Measurements from ENCODE around the gene MXI1. TPM values are rescaled to one million over a fixed set of nuclear protein-coding genes. Genes with fewer than 3 reads are reported as not detected.
"Not testable (repeated sequence)": the region's sequence is repeated elsewhere in the genome, so short reads cannot be mapped to it uniquely, and the experiment has no call there.

The MXI1 gene
- total and polyA plus RNA-seq, 2 experiments from 2014 or later = 5.1 to 8.5 TPM

- no peaks in the 10 kb centered on the region for H3K27me3 ChIP-seq (ENCODE audit: insufficient read depth)
- no peaks in the 10 kb centered on the region for H3K36me3 Mint-ChIP-seq (ENCODE audit: low read depth)
- no peak overlapping the region for H3K27ac ChIP-seq (ENCODE audit: low read depth)
- no peak overlapping the region for H3K4me2 ChIP-seq
- peaks cover 15% of the 10 kb centered on the region for H3K4me1 Mint-ChIP-seq
- no peaks in the 10 kb centered on the region for H3K9me3 Mint-ChIP-seq
- H3K27me3 Mint-ChIP-seq (ENCODE audit: insufficient read depth, low read depth, poor library complexity) = no peaks in the 10 kb centered on the region
- no peak overlapping the region for H3K4me3 Mint-ChIP-seq
- no peak for ATAC-seq
- no peak for DNase-seq (ENCODE audit: low spot score)
- H2AFZ ChIP-seq = no peak overlapping the region
- H4K20me1 ChIP-seq (replicated peaks; ENCODE audit: insufficient read depth) = 0 out of 2 replicates have a peak, but pooled peaks cover 7% of the 10 kb centered on the region
- no peak overlapping the region for H3K4me3 ChIP-seq
- H3K79me2 ChIP-seq (replicated peaks; ENCODE audit: insufficient read depth) = no peaks in the 10 kb centered on the region
- H3F3A ChIP-seq (replicated peaks; ENCODE audit: low read depth) = no peaks in the 10 kb centered on the region
- no peaks in the 10 kb centered on the region for H3K9me2 ChIP-seq (ENCODE audit: insufficient read depth)
- no peak for TF ChIP-seq ZNF331 (CRISPR knock-in tag; IDR thresholded peaks at IDR 0.05; ENCODE audit: low read depth)
- TF ChIP-seq, protein P1, sequence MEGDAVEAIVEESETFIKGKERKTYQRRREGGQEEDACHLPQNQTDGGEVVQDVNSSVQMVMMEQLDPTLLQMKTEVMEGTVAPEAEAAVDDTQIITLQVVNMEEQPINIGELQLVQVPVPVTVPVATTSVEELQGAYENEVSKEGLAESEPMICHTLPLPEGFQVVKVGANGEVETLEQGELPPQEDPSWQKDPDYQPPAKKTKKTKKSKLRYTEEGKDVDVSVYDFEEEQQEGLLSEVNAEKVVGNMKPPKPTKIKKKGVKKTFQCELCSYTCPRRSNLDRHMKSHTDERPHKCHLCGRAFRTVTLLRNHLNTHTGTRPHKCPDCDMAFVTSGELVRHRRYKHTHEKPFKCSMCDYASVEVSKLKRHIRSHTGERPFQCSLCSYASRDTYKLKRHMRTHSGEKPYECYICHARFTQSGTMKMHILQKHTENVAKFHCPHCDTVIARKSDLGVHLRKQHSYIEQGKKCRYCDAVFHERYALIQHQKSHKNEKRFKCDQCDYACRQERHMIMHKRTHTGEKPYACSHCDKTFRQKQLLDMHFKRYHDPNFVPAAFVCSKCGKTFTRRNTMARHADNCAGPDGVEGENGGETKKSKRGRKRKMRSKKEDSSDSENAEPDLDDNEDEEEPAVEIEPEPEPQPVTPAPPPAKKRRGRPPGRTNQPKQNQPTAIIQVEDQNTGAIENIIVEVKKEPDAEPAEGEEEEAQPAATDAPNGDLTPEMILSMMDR (conservative IDR thresholded peaks at IDR 0.05; ENCODE audit: low read depth in 2 of 2) = no peak
- TF ChIP-seq EZH2 (IDR thresholded peaks at IDR 0.05; ENCODE audit: low read depth, unreplicated experiment) = no peak
- no peak for TF ChIP-seq EZH2phosphoT487 (IDR thresholded peaks at IDR 0.05; ENCODE audit: unreplicated experiment)
- no peak for TF ChIP-seq NANOG (IDR thresholded peaks at IDR 0.05; ENCODE audit: borderline replicate concordance)
- TF ChIP-seq CREB1 (CRISPR knock-in tag; IDR thresholded peaks at IDR 0.05; ENCODE audit: low read depth) = no peak
- no peak for TF ChIP-seq ZNF462 (CRISPR knock-in tag; IDR thresholded peaks at IDR 0.05)
- no peak for TF ChIP-seq STAT1 (IDR thresholded peaks at IDR 0.05; ENCODE audit: unreplicated experiment)
- TF ChIP-seq ZNF114 (CRISPR knock-in tag; IDR thresholded peaks at IDR 0.05) = no peak
- no peaks in the 10 kb centered on the region for H3K36me3 ChIP-seq (ENCODE audit: insufficient read depth)
- no peak overlapping the region for H3K27ac Mint-ChIP-seq
- H3K4me1 ChIP-seq (ENCODE audit: insufficient read depth) = no peaks in the 10 kb centered on the region
Measured at GRCh38 chr10:110269374-110270318, 62.2 kb downstream of the MXI1 start.

DNA sequence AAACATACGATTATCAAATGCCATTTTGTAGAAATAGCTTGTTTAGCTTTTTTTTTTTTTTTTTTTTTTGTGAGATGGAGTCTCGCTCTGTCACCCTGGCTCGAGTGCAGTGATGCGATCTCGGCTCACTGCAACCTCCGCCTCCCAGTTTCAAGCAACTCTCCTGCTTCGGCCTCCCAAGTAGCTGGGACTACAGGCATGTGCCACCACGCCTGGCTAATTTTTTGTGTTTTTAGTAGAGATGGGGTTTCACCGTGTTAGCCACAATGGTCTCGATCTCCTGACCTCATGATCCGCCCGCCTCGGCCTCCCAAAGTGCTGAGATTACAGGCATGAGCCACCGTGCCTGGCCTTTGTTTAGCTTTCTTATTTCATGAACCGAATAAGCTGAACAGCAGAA, 65.6 kb downstream of the MXI1 start:
- not testable (repeated sequence) for H3K4me1 ChIP-seq (ENCODE audit: insufficient read depth); H3K4me3 Mint-ChIP-seq; H2AFZ ChIP-seq; H4K20me1 ChIP-seq (replicated peaks; ENCODE audit: insufficient read depth); DNase-seq (ENCODE audit: low spot score); H3K36me3 ChIP-seq (ENCODE audit: insufficient read depth); H3K4me2 ChIP-seq; H3K9me3 Mint-ChIP-seq; H3K27me3 ChIP-seq (ENCODE audit: insufficient read depth); H3F3A ChIP-seq (replicated peaks; ENCODE audit: low read depth); H3K79me2 ChIP-seq (replicated peaks; ENCODE audit: insufficient read depth); ATAC-seq; H3K27me3 Mint-ChIP-seq (ENCODE audit: insufficient read depth, low read depth, poor library complexity); H3K36me3 Mint-ChIP-seq (ENCODE audit: low read depth); H3K27ac ChIP-seq (ENCODE audit: low read depth); H3K9me2 ChIP-seq (ENCODE audit: insufficient read depth); H3K4me3 ChIP-seq; H3K27ac Mint-ChIP-seq
- peaks cover 16% of the 10 kb centered on the region for H3K4me1 Mint-ChIP-seq

All from GM23338 (cell line).